K562 (cell line): ENCODE measurements around the gene TYSND1. TPM values are rescaled to one million over a fixed set of nuclear protein-coding genes. Genes with fewer than 3 reads are reported as not detected.

Experiments
- ARID1B ChIP-seq: fragments of 450-650 bp; IDR thresholded peaks from 2 replicates; pipeline ENCODE4 v1.6.1; 2016; ENCODE audit warnings: antibody characterized with exemption, mild to moderate bottlenecking, inconsistent platforms
- ETS1 ChIP-seq: conservative IDR thresholded peaks from 2 replicates; pipeline ENCODE4 v1.6.1; 2011; ENCODE audit warnings: low read depth, mild to moderate bottlenecking, low read length; ENCODE audit not compliant: control insufficient read depth
- ETV1 ChIP-seq: fragments of 450-650 bp; conservative IDR thresholded peaks from 2 replicates; pipeline ENCODE4 v1.6.1; 2016; ENCODE audit warnings: missing genetic modification characterization, control low read depth, low read depth, missing compliant biosample characterization
- FUS ChIP-seq: fragments of 200-400 bp; formaldehyde crosslinking; optimal IDR thresholded peaks from 2 replicates; pipeline ENCODE3; 2017; ENCODE audit warnings: low read depth, low read length
- GABPA ChIP-seq: fragments of 200-800 bp; sonication (Bioruptor generic); conservative IDR thresholded peaks from 2 replicates; pipeline ENCODE4 v1.6.1; 2016; ENCODE audit warnings: low read depth, missing genetic modification characterization, missing compliant biosample characterization
- GATAD2A ChIP-seq: fragments of 450-650 bp; IDR thresholded peaks from 2 replicates; pipeline ENCODE4 v1.6.1; 2017
- HDAC1 ChIP-seq, 2 experiments: fragments of 450-650 bp; IDR thresholded peaks; 2 replicates each; pipeline ENCODE4 v1.6.1; 2016 to 2017; ENCODE audit warnings: inconsistent platforms in 1 of 2, mild to moderate bottlenecking in 1 of 2, moderate library complexity in 1 of 2
- HMG20B ChIP-seq: fragments of 250-450 bp; sonication (Bioruptor Pico); IDR thresholded peaks from 2 replicates; pipeline ENCODE4 v1.5.0; 2021; ENCODE audit warnings: mild to moderate bottlenecking
- ID3 ChIP-seq, 2 experiments: fragments of 250-450 bp in 1 of 2; fragments of 450-650 bp in 1 of 2; sonication (Bioruptor Pico) in 1 of 2; IDR thresholded peaks; 2 replicates each; pipeline versions ENCODE4 v1.6.1 to v1.8.0; 2016 to 2021; ENCODE audit warnings: mild to moderate bottlenecking in 2 of 2, moderate library complexity in 2 of 2, missing compliant biosample characterization in 1 of 2, missing genetic modification characterization in 1 of 2
- IRF1 ChIP-seq: sonication (generic); formaldehyde crosslinking; IDR thresholded peaks from 2 replicates; pipeline ENCODE4 v1.8.0; 2022; ENCODE audit warnings: missing genetic modification reagents, mild to moderate bottlenecking, borderline replicate concordance
- JUND ChIP-seq, 2 experiments: IDR thresholded peaks; 2 replicates in 1 of 2; 3 replicates in 1 of 2; pipeline ENCODE4 v1.6.1; 2011; ENCODE audit warnings: borderline replicate concordance in 2 of 2, low read depth in 2 of 2, low read length in 2 of 2, improper control_type of control experiment in 1 of 2, missing biosample characterization in 1 of 2, missing genetic modification characterization in 1 of 2, missing genetic modification reagents in 1 of 2
- MAFK ChIP-seq: IDR thresholded peaks from 2 replicates; pipeline ENCODE4 v1.6.1; 2011; ENCODE audit warnings: low read length, improper control_type of control experiment
- NFE2 ChIP-seq: IDR thresholded peaks from 2 replicates; pipeline ENCODE4 v1.6.1; 2014; ENCODE audit warnings: antibody characterized with exemption, low read depth
- NONO ChIP-seq, 2 experiments: fragments of 200-400 bp in 1 of 2; fragments of 450-650 bp in 1 of 2; formaldehyde crosslinking in 1 of 2; IDR thresholded peaks; 2 replicates each; pipeline ENCODE4 v1.6.1; 2017; ENCODE audit warnings: low read depth in 2 of 2, mild to moderate bottlenecking in 2 of 2, moderate library complexity in 2 of 2, low read length in 1 of 2
- TAF1 ChIP-seq: IDR thresholded peaks from 2 replicates; pipeline ENCODE4 v1.6.1; 2011; ENCODE audit warnings: mild to moderate bottlenecking, low read length, moderate library complexity; ENCODE audit not compliant: insufficient read depth, control insufficient read depth, severe bottlenecking; ENCODE audit errors: extremely low read depth
- WHSC1 ChIP-seq: IDR thresholded peaks from one replicate; pipeline ENCODE4 v1.6.1; 2012; ENCODE audit warnings: low read length, control low read depth, inconsistent platforms
- ZBTB7A ChIP-seq: IDR thresholded peaks from 2 replicates; pipeline ENCODE4 v1.6.1; 2011; ENCODE audit warnings: low read depth, mild to moderate bottlenecking, low read length, moderate library complexity, borderline replicate concordance; ENCODE audit not compliant: control insufficient read depth
- ZFP30 ChIP-seq: fragments of 250-450 bp; sonication (Bioruptor Pico); IDR thresholded peaks from 2 replicates; pipeline ENCODE4 v1.8.0; 2022; ENCODE audit warnings: moderate library complexity, mild to moderate bottlenecking, inconsistent platforms, borderline replicate concordance
- ZNF277 ChIP-seq: fragments of 250-450 bp; sonication (Bioruptor Pico); IDR thresholded peaks from 2 replicates; pipeline ENCODE4 v1.8.0; 2022; ENCODE audit warnings: inconsistent platforms, mild to moderate bottlenecking, moderate library complexity, borderline replicate concordance
- ZNF589 ChIP-seq: fragments of 200-800 bp; sonication (Bioruptor generic); IDR thresholded peaks from 2 replicates; pipeline ENCODE4 v1.6.1; 2016; ENCODE audit warnings: low read depth, missing genetic modification characterization, missing compliant biosample characterization
- polyA plus RNA-seq, 8 experiments: library from polyadenylated mRNA; depleted of rRNA in 4 of 8; stranded (reverse) in 5 of 8; unstranded in 3 of 8; fragments of >200 nt; fragmentation: Nextera tagmentation in 2 of 8; fragmentation: Illumina TruSeq in 1 of 8; extraction: Ambion mirVana in 2 of 8; extraction: Trizol in 1 of 8; gene quantifications; 2 replicates each; pipeline versions ENCODE4 v1.2.1 to v1.2.3, GENCODE V29; 2011 to 2014; ENCODE audit warnings: inconsistent platforms in 1 of 8, missing spikeins in 1 of 8
- total RNA-seq, 7 experiments: library from RNA; depleted of rRNA in 6 of 7; stranded (reverse); fragments of >200 nt in 6 of 7; fragmentation: Illumina TruSeq in 2 of 7; extraction: Trizol in 2 of 7; gene quantifications; 2 replicates each; pipeline versions ENCODE4 v1.2.1 to v1.2.3, GENCODE V29; 2011 to 2021; ENCODE audit warnings: low replicate concordance in 1 of 7

The TYSND1 gene
- total and polyA plus RNA-seq, 9 of the 15 experiments (the other 6 are each of a cell fraction or from before 2014, with no cell fraction given) = 0.60 to 2.0 (median 1.3) TPM

GRCh38 chr10:70132098-70133029 lies 14.1 kb downstream of the TYSND1 start, which contains the start of gene AIFM2 (continued):
- TF ChIP-seq GATAD2A (0 out of 2 replicates have a peak, but pooled peaks have one; percentile 53), JUND (IDR thresholded peaks at IDR 0.05; ENCODE audit: borderline replicate concordance, low read depth, low read length) (peak; percentile 19; the same call in 1 of the 2 replicates), JUND (tag; IDR thresholded peaks at IDR 0.05; ENCODE audit: borderline replicate concordance, low read depth, low read length) (no peak; the same call in 2 of the 3 replicates), MAFK (peak; percentile 72), ZNF277 (CRISPR knock-in tag) (no peak), NFE2 (peak; percentile 92), HDAC1 (IDR thresholded peaks at IDR 0.05) (0 out of 4 replicates have a peak, but pooled peaks of 1 of the 2 experiments have one; percentile 42), NONO (IDR thresholded peaks at IDR 0.05; ENCODE audit: low read depth in 2 of 2, low read length in 1 of 2) (0 out of 4 replicates have a peak, but pooled peaks of 1 of the 2 experiments have one; percentile 31), ZBTB7A (peak; percentile 86; the same call in 1 of the 2 replicates), TAF1 (peak; percentile 42), ID3 (CRISPR knock-in tag; IDR thresholded peaks at IDR 0.05) (no peak), ID3 (tag; IDR thresholded peaks at IDR 0.05) (0 out of 2 replicates have a peak, but pooled peaks have one; percentile 38), GABPA (tag) (peak; percentile 72), HMG20B (CRISPR knock-in tag) (no peak), FUS (peak; percentile 25), IRF1 (no peak), ZFP30 (no peak), ARID1B (0 out of 2 replicates have a peak, but pooled peaks have one; percentile 36), ETS1 (0 out of 2 replicates have a peak, but pooled peaks have one; percentile 64), ETV1 (tag) (peak; percentile 60; the same call in 1 of the 2 replicates), ZNF589 (0 out of 2 replicates have a peak, but pooled peaks have one; percentile 16), WHSC1 (no peak)
